ENCODE measurements around the gene NNMT. TPM values are rescaled to one million over a fixed set of nuclear protein-coding genes. Genes with fewer than 3 reads are reported as not detected.

NNMT gene
- total and polyA plus RNA-seq, 9 of the 15 experiments (the other 6 are each of a cell fraction or from before 2014, with no cell fraction given), result 6.1 to 15.0 (median 11.2) TPM

DNA sequence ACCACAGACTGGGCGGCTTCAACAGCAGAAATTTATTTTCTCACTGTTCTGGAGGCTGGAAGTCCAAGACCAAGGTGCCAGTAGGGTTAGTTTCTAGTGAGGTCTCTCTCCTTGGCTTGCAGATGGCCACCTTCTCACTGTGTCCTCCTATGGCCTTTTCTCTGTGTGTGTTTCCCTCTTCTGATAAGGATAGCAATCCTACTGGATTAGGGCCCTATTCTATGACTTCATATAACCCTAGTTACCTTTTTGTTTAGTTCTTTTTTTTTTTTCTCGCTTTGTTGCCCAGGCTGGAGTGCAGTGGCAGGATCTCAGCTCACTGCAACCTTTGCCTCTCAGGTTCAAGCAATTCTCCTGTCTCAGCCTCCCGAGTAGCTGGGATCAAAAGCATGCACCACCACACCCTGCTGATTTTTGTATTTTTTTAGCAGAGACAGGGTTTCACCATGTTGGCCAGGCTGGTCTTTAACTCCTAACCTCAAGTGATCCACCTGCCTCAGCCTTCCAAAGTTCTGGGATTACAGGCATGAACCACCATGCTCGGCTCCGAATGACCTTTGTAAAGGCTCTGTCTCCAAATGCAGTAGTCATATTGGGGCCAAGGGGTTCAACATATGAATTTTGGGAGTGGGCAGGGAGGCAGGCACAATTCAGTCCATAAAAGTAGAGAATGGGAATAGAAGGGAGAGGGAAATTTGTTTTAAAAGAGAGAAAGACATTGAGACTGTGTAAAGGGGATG, 25.5 kb upstream of the NNMT start:
- no peaks in the 10 kb centered on the region for H3K36me3 ChIP-seq (ENCODE audit: control insufficient read depth, insufficient read depth, low read length)
- no peak for DNase-seq (ENCODE audit: extremely low read depth in 1 of 4, low spot score in 3 of 4)
- no peak overlapping the region for H2AFZ ChIP-seq (ENCODE audit: low read depth, low read length)
- no peaks in the 10 kb centered on the region for H4K20me1 ChIP-seq (replicated peaks; ENCODE audit: control insufficient read depth, insufficient read depth, low read length)
- no peak overlapping the region for H3K27ac ChIP-seq (ENCODE audit: extremely low read depth, low read depth, low read length)
- H3K27me3 ChIP-seq (ENCODE audit: control insufficient read depth in 2 of 2, insufficient read depth in 2 of 2, low read length in 2 of 2), result peaks cover 19 to 25% of the 10 kb centered on the region in 2 experiments
- FAIRE-seq, result no peak
- in situ Hi-C loops (cut with MboI), result loop anchor here (25.0 kb wide), 1 partner anchor 958 kb away; the partner anchor contains the start of gene TTC12
- H3K9me1 ChIP-seq (ENCODE audit: control insufficient read depth, insufficient read depth, low read length), result no peaks in the 10 kb centered on the region
- intact Hi-C loops (cut with micrococcal nuclease), result no loop called here
- BruUV-seq (replicated peaks), result no TSS peak
- H3K4me2 ChIP-seq (ENCODE audit: insufficient read depth, low read length), result no peak overlapping the region
- no peaks in the 10 kb centered on the region for H3K79me2 ChIP-seq (ENCODE audit: control insufficient read depth, insufficient read depth, low read length)
- H3K4me3 ChIP-seq, result no peak overlapping the region
- ATAC-seq, result no peak
- no peak overlapping the region for H3K9ac ChIP-seq (ENCODE audit: insufficient read depth in 1 of 2, low read depth in 2 of 2, low read length in 2 of 2)
- CTCF ChIA-PET (ENCODE audit: low intra/inter-chr PET ratio), result no interaction called here
- WGBS (ENCODE audit: insufficient coverage, low coverage, missing lambda C conversion rate), result 3% methylated on average over 4 of the region's 5 CpGs
- POLR2A ChIA-PET, result interaction anchor here (0.8 kb wide), 1 partner anchor 88 kb away, joined by 4 read pairs; no protein-coding TSS in a partner anchor
- no peaks in the 10 kb centered on the region for H3K9me3 ChIP-seq (replicated peaks; ENCODE audit: control insufficient read depth, insufficient read depth, low read depth, low read length)
- peaks cover 0 to 3% of the 10 kb centered on the region in 2 experiments; a peak in 1 of 5 replicates for H3K4me1 ChIP-seq (replicated peaks in 1 of 2; ENCODE audit: control insufficient read depth in 2 of 2, insufficient read depth in 2 of 2, low read length in 2 of 2)
- TF ChIP-seq MCM3 (IDR thresholded peaks at IDR 0.05), result no peak
- no peak for TF ChIP-seq RUNX1 (IDR thresholded peaks at IDR 0.05; ENCODE audit: low read depth)
- TF ChIP-seq CBX8 (IDR thresholded peaks at IDR 0.05; ENCODE audit: borderline replicate concordance, extremely low read depth, low read depth, low read length, poor library complexity, severe bottlenecking), result no peak
- no peak for TF ChIP-seq RNF219 (CRISPR knock-in tag; IDR thresholded peaks at IDR 0.05)
- TF ChIP-seq PRPF4 (IDR thresholded peaks at IDR 0.05; ENCODE audit: insufficient read depth, low read depth, low read length, poor library complexity, severe bottlenecking), result no peak
- TF ChIP-seq, protein P1, sequence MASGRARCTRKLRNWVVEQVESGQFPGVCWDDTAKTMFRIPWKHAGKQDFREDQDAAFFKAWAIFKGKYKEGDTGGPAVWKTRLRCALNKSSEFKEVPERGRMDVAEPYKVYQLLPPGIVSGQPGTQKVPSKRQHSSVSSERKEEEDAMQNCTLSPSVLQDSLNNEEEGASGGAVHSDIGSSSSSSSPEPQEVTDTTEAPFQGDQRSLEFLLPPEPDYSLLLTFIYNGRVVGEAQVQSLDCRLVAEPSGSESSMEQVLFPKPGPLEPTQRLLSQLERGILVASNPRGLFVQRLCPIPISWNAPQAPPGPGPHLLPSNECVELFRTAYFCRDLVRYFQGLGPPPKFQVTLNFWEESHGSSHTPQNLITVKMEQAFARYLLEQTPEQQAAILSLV (tag; IDR thresholded peaks at IDR 0.05), result no peak
- TF ChIP-seq PTTG1 (tag; IDR thresholded peaks at IDR 0.05; ENCODE audit: low read depth), result no peak
- TF ChIP-seq, protein P2, sequence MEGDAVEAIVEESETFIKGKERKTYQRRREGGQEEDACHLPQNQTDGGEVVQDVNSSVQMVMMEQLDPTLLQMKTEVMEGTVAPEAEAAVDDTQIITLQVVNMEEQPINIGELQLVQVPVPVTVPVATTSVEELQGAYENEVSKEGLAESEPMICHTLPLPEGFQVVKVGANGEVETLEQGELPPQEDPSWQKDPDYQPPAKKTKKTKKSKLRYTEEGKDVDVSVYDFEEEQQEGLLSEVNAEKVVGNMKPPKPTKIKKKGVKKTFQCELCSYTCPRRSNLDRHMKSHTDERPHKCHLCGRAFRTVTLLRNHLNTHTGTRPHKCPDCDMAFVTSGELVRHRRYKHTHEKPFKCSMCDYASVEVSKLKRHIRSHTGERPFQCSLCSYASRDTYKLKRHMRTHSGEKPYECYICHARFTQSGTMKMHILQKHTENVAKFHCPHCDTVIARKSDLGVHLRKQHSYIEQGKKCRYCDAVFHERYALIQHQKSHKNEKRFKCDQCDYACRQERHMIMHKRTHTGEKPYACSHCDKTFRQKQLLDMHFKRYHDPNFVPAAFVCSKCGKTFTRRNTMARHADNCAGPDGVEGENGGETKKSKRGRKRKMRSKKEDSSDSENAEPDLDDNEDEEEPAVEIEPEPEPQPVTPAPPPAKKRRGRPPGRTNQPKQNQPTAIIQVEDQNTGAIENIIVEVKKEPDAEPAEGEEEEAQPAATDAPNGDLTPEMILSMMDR (IDR thresholded peaks at IDR 0.05 in 2 of 3, conservative IDR thresholded peaks at IDR 0.05 in 1 of 3; ENCODE audit: insufficient read depth in 2 of 3, low read depth in 1 of 3, low read length in 3 of 3), result no peak
- no peak for TF ChIP-seq AFF1 (IDR thresholded peaks at IDR 0.05; ENCODE audit: low read depth in 1 of 2, partially characterized antibody in 2 of 2)
- no peak for TF ChIP-seq PURB (CRISPR knock-in tag; IDR thresholded peaks at IDR 0.05; ENCODE audit: low read depth)
- no peak for TF ChIP-seq PML (IDR thresholded peaks at IDR 0.05; ENCODE audit: low read length)

All from K562 (cell line).